A549 (cell line): ENCODE measurements around the gene MYH11. TPM values are rescaled to one million over a fixed set of nuclear protein-coding genes. Genes with fewer than 3 reads are reported as not detected.

ENCODE experiments used
- ATAC-seq, 2 experiments: fragments of 200-7000 bp in 1 of 2; fragments of >200 bp in 1 of 2; cut with Nextera tagmentation in 1 of 2; cut with Tn5 transposase in 1 of 2; 3 replicates each; pipeline versions ENCODE4 v1.8.0 to v1.9.1; 2018 to 2020; ENCODE audit warnings: mild to moderate bottlenecking in 1 of 2, moderate library complexity in 1 of 2
- CTCF ChIA-PET: fragments of 300-600 bp; sonication (Branson Sonifier 250); formaldehyde crosslinking; extraction: SDS; loops from one replicate; lab custom pipeline; 2021; ENCODE audit warnings: antibody characterized with exemption, inconsistent platforms; lab: Yijun Ruan, JAX
- POLR2A ChIA-PET: fragments of 350-600 bp; formaldehyde crosslinking; extraction: SDS; loops from one replicate; lab custom pipeline; 2021; ENCODE audit warnings: antibody characterized with exemption, inconsistent platforms; lab: Yijun Ruan, JAX
- DNase-seq, 2 experiments: peaks; one replicate each; pipeline versions ENCODE4 v3.0.0 to v3.0.0-alpha.2; 2011 to 2016; ENCODE audit warnings: low read depth in 1 of 2, low spot score in 1 of 2
- FAIRE-seq: peaks from 2 replicates; lab custom pipeline; 2011; peaks lifted over from hg19 to GRCh38; lab: Jason Lieb, UNC
- H3K27ac ChIP-seq, 2 experiments: fragments of >200 bp; sonication (Bioruptor Twin); formaldehyde crosslinking; 3 replicates each; pipeline ENCODE4 v1.5.1; 2016 to 2017
- H3K4me1 ChIP-seq: fragments of >200 bp; sonication (Bioruptor Twin); formaldehyde crosslinking; 3 replicates; pipeline ENCODE4 v1.6.1; 2016
- H3K4me2 ChIP-seq: fragments of >200 bp; sonication (Bioruptor Twin); formaldehyde crosslinking; 3 replicates; pipeline ENCODE4 v1.6.1; 2016
- H3K4me3 ChIP-seq: fragments of >200 bp; sonication (Bioruptor Twin); formaldehyde crosslinking; 3 replicates; pipeline ENCODE4 v1.5.1; 2016
- H3K9me3 ChIP-seq: fragments of >200 bp; sonication (Bioruptor Twin); formaldehyde crosslinking; 3 replicates; pipeline ENCODE4 v1.6.1; 2016
- ATOH8 ChIP-seq: fragments of 250-450 bp; sonication (Bioruptor Pico); IDR thresholded peaks from 2 replicates; pipeline ENCODE4 v1.5.0; 2020; ENCODE audit warnings: low read depth, mild to moderate bottlenecking, moderate library complexity
- BCL3 ChIP-seq: fragments of >200 bp; sonication (Bioruptor Twin); formaldehyde crosslinking; IDR thresholded peaks from 3 replicates; pipeline ENCODE4 v1.6.1; 2016
- CEBPB ChIP-seq, 2 experiments: fragments of >200 bp in 1 of 2; sonication (Bioruptor Twin) in 1 of 2; formaldehyde crosslinking in 1 of 2; IDR thresholded peaks; 2 replicates each; pipeline ENCODE4 v1.6.1; 2012 to 2016
- CHD2 ChIP-seq: fragments of 150-350 bp; IDR thresholded peaks from 2 replicates; pipeline ENCODE4 v1.6.1; 2014; ENCODE audit warnings: low read length; ENCODE audit not compliant: partially characterized antibody
- CHD4 ChIP-seq: fragments of 200-600 bp; sonication (generic); IDR thresholded peaks from 2 replicates; pipeline ENCODE4 v1.6.1; 2016; ENCODE audit warnings: antibody characterized with exemption, mild to moderate bottlenecking, borderline replicate concordance
- CTCF ChIP-seq: fragments of >200 bp; sonication (Bioruptor Twin); formaldehyde crosslinking; IDR thresholded peaks from 3 replicates; pipeline ENCODE4 v1.5.1; 2016
- EHF ChIP-seq: fragments of 250-450 bp; sonication (Bioruptor Pico); IDR thresholded peaks from 2 replicates; pipeline ENCODE4 v1.5.0; 2020; ENCODE audit warnings: mild to moderate bottlenecking
- EHMT2 ChIP-seq: fragments of 200-600 bp; sonication (generic); IDR thresholded peaks from 2 replicates; pipeline ENCODE4 v1.6.1; 2016; ENCODE audit warnings: antibody characterized with exemption, low read depth, mild to moderate bottlenecking, moderate library complexity
- FOSB ChIP-seq: fragments of 250-450 bp; sonication (Bioruptor Pico); IDR thresholded peaks from 2 replicates; pipeline ENCODE4 v1.5.0; 2020; ENCODE audit warnings: mild to moderate bottlenecking, moderate library complexity
- FOXS1 ChIP-seq: fragments of 250-450 bp; sonication (Bioruptor Pico); IDR thresholded peaks from 2 replicates; pipeline ENCODE4 v1.5.0; 2020; ENCODE audit warnings: mild to moderate bottlenecking, moderate library complexity
- GATA3 ChIP-seq: IDR thresholded peaks from 2 replicates; pipeline ENCODE4 v1.6.1; 2012; ENCODE audit warnings: borderline replicate concordance
- HEYL ChIP-seq: fragments of 250-450 bp; sonication (Bioruptor Pico); IDR thresholded peaks from 2 replicates; pipeline ENCODE4 v1.8.0; 2021; ENCODE audit warnings: mild to moderate bottlenecking, moderate library complexity
- HOXA7 ChIP-seq: fragments of 250-450 bp; sonication (Bioruptor Pico); IDR thresholded peaks from 2 replicates; pipeline ENCODE4 v1.5.0; 2020; ENCODE audit warnings: mild to moderate bottlenecking, moderate library complexity
- JUN ChIP-seq, 2 experiments: fragments of >200 bp; sonication (Bioruptor Twin); formaldehyde crosslinking; IDR thresholded peaks; 2 replicates in 1 of 2; 3 replicates in 1 of 2; pipeline ENCODE4 v1.6.1; 2016 to 2017
- JUNB ChIP-seq: fragments of >200 bp; sonication (Bioruptor Twin); formaldehyde crosslinking; IDR thresholded peaks from 2 replicates; pipeline ENCODE4 v1.6.1; 2016
- MAFK ChIP-seq: fragments of 450-650 bp; IDR thresholded peaks from 2 replicates; pipeline ENCODE4 v1.6.1; 2014; ENCODE audit not compliant: partially characterized antibody
- MAZ ChIP-seq: fragments of 150-350 bp; IDR thresholded peaks from 2 replicates; pipeline ENCODE4 v1.6.1; 2014; ENCODE audit warnings: antibody characterized with exemption, low read depth, low read length, borderline replicate concordance
- NPAS2 ChIP-seq: fragments of 250-450 bp; sonication (Bioruptor Pico); IDR thresholded peaks from 2 replicates; pipeline ENCODE4 v1.8.0; 2022; ENCODE audit warnings: mild to moderate bottlenecking, moderate library complexity, borderline replicate concordance
- REST ChIP-seq: fragments of 200-600 bp; sonication (generic); IDR thresholded peaks from 2 replicates; pipeline ENCODE4 v1.6.1; 2016; ENCODE audit warnings: antibody characterized with exemption, mild to moderate bottlenecking, moderate library complexity
- RNF2 ChIP-seq: fragments of 200-600 bp; sonication (generic); IDR thresholded peaks from 2 replicates; pipeline ENCODE4 v1.6.1; 2016; ENCODE audit warnings: low read depth, mild to moderate bottlenecking, antibody characterized with exemption, moderate library complexity, borderline replicate concordance
- USF2 ChIP-seq: fragments of 450-650 bp; IDR thresholded peaks from 2 replicates; pipeline ENCODE4 v1.6.1; 2014; ENCODE audit warnings: antibody characterized with exemption
- ZC3H11A ChIP-seq: fragments of 450-650 bp; IDR thresholded peaks from 2 replicates; pipeline ENCODE4 v1.6.1; 2014; ENCODE audit warnings: antibody characterized with exemption, mild to moderate bottlenecking
- WGBS: methylation state at CpG from one replicate; pipeline ENCODE4 v1.1.6; 2017; ENCODE audit errors: missing lambda C conversion rate; 5-methylcytosine and 5-hydroxymethylcytosine counted together
- polyA plus RNA-seq, 4 experiments: library from polyadenylated mRNA; depleted of rRNA in 3 of 4; stranded (reverse); fragments of >200 nt; fragmentation: RNase III in 1 of 4; extraction: RNeasy Plus Mini Kit Qiagen cat#74134 plus additional on column Dnase treatment in 1 of 4; gene quantifications; 2 replicates in 3 of 4; 3 replicates in 1 of 4; pipeline ENCODE4 v1.2.3, GENCODE V29; 2011 to 2017
- TF ChIP-seq, protein P1 (sequence below): IDR thresholded peaks from 2 replicates; pipeline ENCODE4 v1.6.1; 2012

Gene MYH11
- polyA plus RNA-seq, 2 of the 4 experiments (the other 2 are of a cell fraction), result 0.03 to 0.09 TPM

GRCh38 chr16:15770107-15770506 is 86.7 kb downstream of the MYH11 start:
- Histone ChIP-seq H3K9me3 (peaks cover 5% of the 10 kb centered on the region; the same call in 1 of the 3 replicates), H3K27ac (no peak overlapping the region), H3K4me3 (no peak overlapping the region), H3K4me2 (no peak overlapping the region), H3K4me1 (no peaks in the 10 kb centered on the region)
- TF ChIP-seq JUNB (no peak), NPAS2 (CRISPR knock-in tag) (no peak), ATOH8 (CRISPR knock-in tag) (no peak), MAFK (no peak)
- FAIRE-seq (no peak), DNase-seq (no peak), ATAC-seq (no peak)
- ChIA-PET CTCF (interaction anchor here (0.6 to 3.0 kb wide), 5 partner anchors 12 to 373 kb away, joined by 3 to 9 read pairs (median 3); no protein-coding TSS in a partner anchor), POLR2A (no interaction called here)
- 63% methylated on average over 7 of the region's 7 CpGs for WGBS

DNA sequence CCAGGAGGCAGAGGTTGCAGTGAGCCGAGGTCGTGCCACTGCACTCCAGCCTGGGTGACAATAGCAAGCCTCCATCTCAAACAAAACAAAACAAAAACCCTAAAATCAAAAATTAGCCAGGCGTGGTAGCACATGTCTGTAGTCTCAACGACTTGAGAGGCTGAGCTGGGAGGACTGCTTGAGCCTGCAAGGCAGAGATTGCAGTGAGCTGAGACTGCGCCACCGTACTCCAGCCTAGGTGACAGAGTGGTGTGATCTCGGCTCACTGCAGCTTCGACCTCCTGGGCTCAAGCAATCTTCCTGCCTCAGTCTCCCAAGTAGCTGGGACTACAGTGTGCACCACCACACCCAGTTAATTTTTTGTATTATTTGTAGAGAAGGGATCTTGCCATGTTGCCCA is 87.6 kb downstream of the MYH11 start:
- WGBS, result 69% methylated on average over 8 of the region's 8 CpGs
- Histone ChIP-seq H3K4me1 (no peaks in the 10 kb centered on the region), H3K27ac (no peak overlapping the region), H3K4me2 (no peak overlapping the region)
- POLR2A ChIA-PET, result no interaction called here
- FAIRE-seq (no peak), DNase-seq (no peak), ATAC-seq (no peak)
- TF ChIP-seq HEYL (no peak), CHD4 (no peak), CHD2 (no peak), EHF (CRISPR knock-in tag) (no peak), GATA3 (no peak), JUN (IDR thresholded peaks at IDR 0.05) (no peak), HOXA7 (no peak), CEBPB (IDR thresholded peaks at IDR 0.05) (no peak), USF2 (no peak), CTCF (no peak)
- TF ChIP-seq, all 56 proteins: peak for 0
- Histone ChIP-seq H3K9me3 (peaks cover 5% of the 10 kb centered on the region; the same call in 1 of the 3 replicates), H3K4me3 (no peak overlapping the region)
- CTCF ChIA-PET, result interaction anchor here (0.9 to 4.4 kb wide), 4 partner anchors 8 to 425 kb away, joined by 3 to 18 read pairs (median 6); no protein-coding TSS in a partner anchor

- ChIA-PET POLR2A (no interaction called here), CTCF (interaction anchor here (1.3 to 4.4 kb wide), 3 partner anchors 9 to 55 kb away, joined by 4 to 18 read pairs (median 9); no protein-coding TSS in a partner anchor)
- FAIRE-seq, result no peak
- Histone ChIP-seq H3K4me1 (no peaks in the 10 kb centered on the region), H3K4me2 (no peak overlapping the region), H3K9me3 (peaks cover 5% of the 10 kb centered on the region; the same call in 1 of the 3 replicates), H3K4me3 (no peak overlapping the region), H3K27ac (no peak overlapping the region)
- no peak for ATAC-seq
- WGBS, result 95% methylated on average over 4 of the region's 4 CpGs
- DNase-seq, result no peak
- TF ChIP-seq RNF2 (no peak), EHMT2 (no peak), BCL3 (no peak), ZC3H11A (no peak), MAFK (no peak), ATOH8 (CRISPR knock-in tag) (no peak), JUN (IDR thresholded peaks at IDR 0.05) (no peak), REST (no peak), MAZ (no peak), FOXS1 (no peak), FOSB (CRISPR knock-in tag) (no peak)
- TF ChIP-seq, protein P1, sequence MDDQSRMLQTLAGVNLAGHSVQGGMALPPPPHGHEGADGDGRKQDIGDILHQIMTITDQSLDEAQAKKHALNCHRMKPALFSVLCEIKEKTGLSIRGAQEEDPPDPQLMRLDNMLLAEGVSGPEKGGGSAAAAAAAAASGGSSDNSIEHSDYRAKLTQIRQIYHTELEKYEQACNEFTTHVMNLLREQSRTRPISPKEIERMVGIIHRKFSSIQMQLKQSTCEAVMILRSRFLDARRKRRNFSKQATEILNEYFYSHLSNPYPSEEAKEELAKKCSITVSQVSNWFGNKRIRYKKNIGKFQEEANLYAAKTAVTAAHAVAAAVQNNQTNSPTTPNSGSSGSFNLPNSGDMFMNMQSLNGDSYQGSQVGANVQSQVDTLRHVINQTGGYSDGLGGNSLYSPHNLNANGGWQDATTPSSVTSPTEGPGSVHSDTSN, result no peak
Observed at GRCh38 chr16:15768201-15768600, 88.6 kb downstream of the MYH11 start.
